Inferior parietal cortex (tissue), 1 donor: ENCODE measurements around the gene THSD7B.
"Not testable (repeated sequence)": the region's sequence is repeated elsewhere in the genome, so short reads cannot be mapped to it uniquely, and the experiment has no call there.

Source experiments
- DNase-seq: peaks from one replicate; pipeline ENCODE4 v3.0.0-alpha.2; 2016; ENCODE audit errors: extremely low spot score

Gene THSD7B

GRCh38 chr2:137254052-137254451, 488.7 kb downstream of the THSD7B start:
- DNase-seq: no peak

- no peak for DNase-seq
Measured at GRCh38 chr2:137255345-137255744, 490.0 kb downstream of the THSD7B start.

- DNase-seq: no peak
Measured at GRCh38 chr2:137255990-137256389, 490.6 kb downstream of the THSD7B start.

- DNase-seq: no peak
Measured at GRCh38 chr2:137261881-137262585, 496.7 kb downstream of the THSD7B start.

- DNase-seq: no peak
Measured at GRCh38 chr2:137262594-137262993, 497.2 kb downstream of the THSD7B start.

GRCh38 chr2:137287913-137288639, 522.7 kb downstream of the THSD7B start:
- DNase-seq: no peak

GRCh38 chr2:137291836-137292570, 526.7 kb downstream of the THSD7B start:
- no peak for DNase-seq

- DNase-seq: no peak
Measured at GRCh38 chr2:137298377-137298776, 533.0 kb downstream of the THSD7B start.

- no peak for DNase-seq
Measured at GRCh38 chr2:137300987-137301386, 535.6 kb downstream of the THSD7B start.

GRCh38 chr2:137302957-137303356, 537.6 kb downstream of the THSD7B start:
- no peak for DNase-seq

GRCh38 chr2:137316075-137316474, 550.7 kb downstream of the THSD7B start:
- no peak for DNase-seq

- no peak for DNase-seq
Measured at GRCh38 chr2:137321566-137321965, 556.2 kb downstream of the THSD7B start.

GRCh38 chr2:137331562-137331961, 566.2 kb downstream of the THSD7B start:
- DNase-seq: not testable (repeated sequence)

- DNase-seq: no peak
Measured at GRCh38 chr2:137333386-137334165, 568.2 kb downstream of the THSD7B start.

- DNase-seq: no peak
Measured at GRCh38 chr2:137336067-137336466, 570.7 kb downstream of the THSD7B start.

- no peak for DNase-seq
Measured at GRCh38 chr2:137339051-137339450, 573.7 kb downstream of the THSD7B start.

GRCh38 chr2:137345994-137346393, 580.6 kb downstream of the THSD7B start:
- DNase-seq: no peak

- no peak for DNase-seq
Measured at GRCh38 chr2:137348301-137348700, 583.0 kb downstream of the THSD7B start.

GRCh38 chr2:137357634-137358033, 592.3 kb downstream of the THSD7B start:
- no peak for DNase-seq

GRCh38 chr2:137367361-137367760, 602.0 kb downstream of the THSD7B start:
- no peak for DNase-seq

- no peak for DNase-seq
Measured at GRCh38 chr2:137369106-137369505, 603.8 kb downstream of the THSD7B start.

- DNase-seq: no peak
Measured at GRCh38 chr2:137379186-137379585, 613.8 kb downstream of the THSD7B start.
